HCT116 (cell line): ENCODE data around the gene PAX2. TPM values are rescaled to one million over a fixed set of nuclear protein-coding genes. Genes with fewer than 3 reads are reported as not detected.
A peak's percentile ranks its signal among the peaks of the same experiment; 100 is the strongest.

Experiments used
- ATAC-seq: fragments of 200-7000 bp; cut with Tn5 transposase; 2 replicates; pipeline ENCODE4 v1.9.1; 2020; ENCODE audit warnings: mild to moderate bottlenecking, moderate library complexity
- BruUV-seq: library from RNA; stranded (reverse); fragments of 400-500 nt; replicated peaks from 2 replicates; lab custom pipeline; 2021; lab: Mats Ljungman, UMichigan
- CTCF ChIA-PET: fragments of 300-600 bp; sonication (Branson Sonifier 250); formaldehyde crosslinking; loops from one replicate; lab custom pipeline; 2021; ENCODE audit warnings: antibody characterized with exemption; lab: Charles Lee
- POLR2A ChIA-PET: fragments of 300-600, 350-600 bp; sonication (Branson Sonifier 250); formaldehyde crosslinking; loops from one replicate; lab custom pipeline; 2021; ENCODE audit warnings: antibody characterized with exemption; lab: Charles Lee
- RAD21 ChIA-PET, 2 experiments: fragments of 300-600 bp; sonication (Branson Sonifier 250); formaldehyde crosslinking; loops; one replicate each; lab custom pipeline; 2023; ENCODE audit warnings: low total read pairs in 2 of 2; ENCODE audit not compliant: uncharacterized antibody in 2 of 2, unreplicated experiment in 2 of 2, low non-redundant PET in 1 of 2; lab: Charles Lee
- DNase-seq: peaks from one replicate; pipeline ENCODE4 v3.0.0-alpha.2; 2010; ENCODE audit warnings: low read depth, low spot score
- H2AFZ ChIP-seq: fragments of 200-600 bp; shearing (Covaris generic), sonication (generic); 2 replicates; pipeline ENCODE4 v1.6.1; 2017; ENCODE audit warnings: low read depth, mixed run types, mixed read lengths, antibody characterized with exemption, low read length; ENCODE audit not compliant: poor library complexity, severe bottlenecking
- H3K27ac ChIP-seq: 2 replicates; pipeline ENCODE4 v1.5.1; 2012; ENCODE audit warnings: low read depth, low read length
- H3K27me3 ChIP-seq: fragments of 200-600 bp; sonication (generic); 2 replicates; pipeline ENCODE4 v1.6.1; 2016; ENCODE audit warnings: mixed run types, low read length, mixed read lengths; ENCODE audit not compliant: insufficient read depth
- H3K36me3 ChIP-seq, 2 experiments: fragments of 200-500 bp in 1 of 2; fragments of 200-600 bp in 1 of 2; sonication (Bioruptor generic) in 1 of 2; sonication (generic) in 1 of 2; 2 replicates each; pipeline versions ENCODE4 v1.5.1 to v1.6.1; 2014 to 2016; ENCODE audit warnings: low read length in 2 of 2, inconsistent platforms in 1 of 2, mixed read lengths in 1 of 2, mixed run types in 1 of 2; ENCODE audit not compliant: insufficient read depth in 2 of 2, control insufficient read depth in 1 of 2
- H3K4me1 ChIP-seq, 2 experiments: fragments of 200-600 bp in 1 of 2; sonication (generic) in 1 of 2; 2 replicates each; pipeline versions ENCODE4 v1.5.1 to v1.6.1; 2012 to 2017; ENCODE audit warnings: low read length in 2 of 2, inconsistent platforms in 1 of 2, mild to moderate bottlenecking in 1 of 2, mixed read lengths in 1 of 2, mixed run types in 1 of 2, moderate library complexity in 1 of 2; ENCODE audit not compliant: insufficient read depth in 2 of 2, control insufficient read depth in 1 of 2
- H3K4me2 ChIP-seq: fragments of 200-600 bp; sonication (generic); 2 replicates; pipeline ENCODE4 v1.6.1; 2017; ENCODE audit warnings: mixed run types, low read length, mixed read lengths
- H3K4me3 ChIP-seq, 2 experiments: fragments of 200-600 bp in 1 of 2; sonication (generic) in 1 of 2; replicated peaks in 1 of 2; 2 replicates each; pipeline ENCODE4 v1.5.1; 2011 to 2016; ENCODE audit warnings: low read length in 2 of 2, control low read depth in 1 of 2, low read depth in 1 of 2, mild to moderate bottlenecking in 1 of 2, mixed read lengths in 1 of 2, mixed run types in 1 of 2
- H3K79me2 ChIP-seq: fragments of 200-600 bp; sonication (generic); 2 replicates; pipeline ENCODE4 v1.6.1; 2017; ENCODE audit warnings: mild to moderate bottlenecking, mixed run types, low read length, moderate library complexity, mixed read lengths; ENCODE audit not compliant: insufficient read depth
- H3K9ac ChIP-seq: fragments of 200-600 bp; sonication (generic); 2 replicates; pipeline ENCODE4 v1.6.1; 2016; ENCODE audit warnings: low read length, mixed read lengths
- H3K9me2 ChIP-seq: fragments of 200-600 bp; sonication (generic), shearing (Covaris generic); 2 replicates; pipeline ENCODE4 v1.6.1; 2017; ENCODE audit warnings: mixed run types, mild to moderate bottlenecking, moderate library complexity; ENCODE audit not compliant: insufficient read depth
- H3K9me3 ChIP-seq, 2 experiments: fragments of 200-500 bp in 1 of 2; fragments of 200-600 bp in 1 of 2; sonication (Bioruptor generic) in 1 of 2; sonication (generic) in 1 of 2; 2 replicates each; pipeline ENCODE4 v1.6.1; 2014 to 2017; ENCODE audit warnings: low read length in 2 of 2, mixed read lengths in 2 of 2, inconsistent platforms in 1 of 2, low read depth in 1 of 2, mild to moderate bottlenecking in 1 of 2, mixed run types in 1 of 2, moderate library complexity in 1 of 2; ENCODE audit not compliant: control insufficient read depth in 1 of 2, insufficient read depth in 1 of 2
- H4K20me1 ChIP-seq: fragments of 200-600 bp; sonication (generic), shearing (Covaris generic); 2 replicates; pipeline ENCODE4 v1.6.1; 2017; ENCODE audit warnings: mixed run types, mild to moderate bottlenecking, moderate library complexity; ENCODE audit not compliant: insufficient read depth
- EGR1 ChIP-seq: IDR thresholded peaks from 2 replicates; pipeline ENCODE4 v1.6.1; 2012; ENCODE audit warnings: low read depth
- ELF1 ChIP-seq: IDR thresholded peaks from 2 replicates; pipeline ENCODE4 v1.6.1; 2012; ENCODE audit warnings: low read depth, borderline replicate concordance
- EZH2 ChIP-seq: fragments of 200-600 bp; sonication (generic); IDR thresholded peaks from 2 replicates; pipeline ENCODE4 v1.6.1; 2017; ENCODE audit warnings: antibody characterized with exemption, mixed run types
- RAD21 ChIP-seq: IDR thresholded peaks from 2 replicates; pipeline ENCODE4 v1.6.1; 2012; ENCODE audit warnings: low read depth, mild to moderate bottlenecking
- REST ChIP-seq: IDR thresholded peaks from 2 replicates; pipeline ENCODE4 v1.6.1; 2012; ENCODE audit warnings: low read depth
- ZBTB33 ChIP-seq: IDR thresholded peaks from 2 replicates; pipeline ENCODE4 v1.6.1; 2011; ENCODE audit warnings: mild to moderate bottlenecking, low read length, moderate library complexity; ENCODE audit not compliant: insufficient replicate concordance; ENCODE audit errors: extremely low read depth
- ZFX ChIP-seq: fragments of 450-650 bp; IDR thresholded peaks from 2 replicates; pipeline ENCODE4 v1.6.1; 2017
- ZNF274 ChIP-seq: fragments of 200-500 bp; sonication (Bioruptor generic); IDR thresholded peaks from 2 replicates; pipeline ENCODE4 v1.6.1; 2014; ENCODE audit warnings: mild to moderate bottlenecking, low read depth, low read length, inconsistent platforms
- intact Hi-C: fragments of 100-400 bp; cut with micrococcal nuclease; formaldehyde crosslinking; loops from 2 replicates; pipeline ENCODE4 v1.10.0; 2022
- total RNA-seq: library from RNA; stranded (reverse); gene quantifications from one replicate; pipeline ENCODE4 v1.2.1, GENCODE V29; 2021; ENCODE audit not compliant: unreplicated experiment

PAX2 gene
- total RNA-seq, 1 experiment from 2014 or later, result 5.0 TPM

- Histone ChIP-seq H3K4me3 (no peak overlapping the region), H3K9ac (no peak overlapping the region), H3K9me3 (no peaks in the 10 kb centered on the region), H3K36me3 (no peaks in the 10 kb centered on the region), H3K4me2 (no peak overlapping the region), H3K27ac (no peak overlapping the region), H3K4me1 (no peaks in the 10 kb centered on the region), H3K27me3 (no peaks in the 10 kb centered on the region), H3K9me2 (no peaks in the 10 kb centered on the region), H2AFZ (no peak overlapping the region), H3K79me2 (no peaks in the 10 kb centered on the region), H4K20me1 (no peaks in the 10 kb centered on the region)
- ChIA-PET POLR2A (no interaction called here), CTCF (interaction anchor here (1.4 kb wide), 1 partner anchor 122 kb away, joined by 3 read pairs; no protein-coding TSS in a partner anchor), RAD21 (no interaction called here)
- BruUV-seq, result no TSS peak
- ATAC-seq, result 0 out of 2 replicates have a peak, but pooled peaks have one; percentile 15
- intact Hi-C loops, result no loop called here
- DNase-seq, result no peak
- no peak for TF ChIP-seq ELF1
- TF ChIP-seq EGR1, result no peak
- no peak for TF ChIP-seq ZNF274
- TF ChIP-seq EZH2, result no peak
- TF ChIP-seq ZBTB33, result no peak
Observed at GRCh38 chr10:100864978-100865377, 119.6 kb downstream of the PAX2 start.

- Histone ChIP-seq H3K36me3 (no peaks in the 10 kb centered on the region), H3K4me3 (no peak overlapping the region), H4K20me1 (no peaks in the 10 kb centered on the region), H3K9me3 (no peaks in the 10 kb centered on the region), H3K27ac (no peak overlapping the region), H3K9ac (no peak overlapping the region), H3K4me2 (no peak overlapping the region), H3K4me1 (no peaks in the 10 kb centered on the region), H2AFZ (no peak overlapping the region), H3K79me2 (no peaks in the 10 kb centered on the region), H3K9me2 (no peaks in the 10 kb centered on the region), H3K27me3 (no peaks in the 10 kb centered on the region)
- ChIA-PET POLR2A (no interaction called here), RAD21 (no interaction called here), CTCF (no interaction called here)
- BruUV-seq, result no TSS peak
- DNase-seq (no peak), ATAC-seq (no peak)
- intact Hi-C loops, result no loop called here
- TF ChIP-seq ZNF274 (no peak), RAD21 (no peak), ZBTB33 (no peak), REST (no peak), ELF1 (no peak), ZFX (no peak)
Observed at GRCh38 chr10:100866010-100866409, 120.6 kb downstream of the PAX2 start.
